HG03469 (cell line): Measurements from ENCODE around the gene RBPMS2.

ENCODE experiments used
- ATAC-seq: cut with Tn5 transposase; IDR thresholded peaks from one replicate; pipeline ENCODE4 v1.9.1; 2021; ENCODE audit warnings: mild to moderate bottlenecking, moderate library complexity, moderate number of reproducible peaks; ENCODE audit not compliant: unreplicated experiment

RBPMS2 gene

GRCh38 chr15:64696481-64696880, 78.9 kb downstream of the RBPMS2 start:
- ATAC-seq, result no peak

GRCh38 chr15:64695561-64695992, 79.8 kb downstream of the RBPMS2 start:
- ATAC-seq, result no peak

- ATAC-seq, result no peak
These were observed 80.6 kb downstream of the RBPMS2 start for GRCh38 chr15:64694816-64695215.

- ATAC-seq, result no peak
These were observed 82.3 kb downstream of the RBPMS2 start for GRCh38 chr15:64693134-64693533.

GRCh38 chr15:64691896-64692565, 83.4 kb downstream of the RBPMS2 start:
- ATAC-seq, result no peak

GRCh38 chr15:64690578-64691296, 84.7 kb downstream of the RBPMS2 start:
- no peak for ATAC-seq

- ATAC-seq, result no peak
These were observed 85.4 kb downstream of the RBPMS2 start for GRCh38 chr15:64690008-64690407.
